ACHN (cell line): ENCODE measurements around the gene SLC2A4.

Experiments
- DNase-seq: peaks from one replicate; pipeline ENCODE4 v3.0.0-alpha.2; 2015
- in situ Hi-C: cut with HindIII; loops from 2 replicates; pipeline ENCODE4 v1.10.0; 2017; ENCODE audit warnings: low sequenced_read_pairs, low pct_ligation_motif_present, low pct_unique_long_range_greater_than_20kb

Gene SLC2A4

GRCh38 chr17:7314719-7315569 is 33.4 kb downstream of the SLC2A4 start, which contains the start of gene GPS2:
GPS2 (minus strand) TSS chr17:7315360; CDS start chr17:7315052, 308 bp downstream.
- DNase-seq: peak; percentile 89
- in situ Hi-C loops: no loop called here

- in situ Hi-C loops: no loop called here
- no peak for DNase-seq
Observed at GRCh38 chr17:7315570-7316235, 34.2 kb downstream of the SLC2A4 start.

- no peak for DNase-seq
- in situ Hi-C loops: no loop called here
Observed at GRCh38 chr17:7317161-7317803, 35.8 kb downstream of the SLC2A4 start.

- in situ Hi-C loops: no loop called here
- no peak for DNase-seq
Observed at GRCh38 chr17:7318121-7318860, 36.8 kb downstream of the SLC2A4 start.

GRCh38 chr17:7321466-7321865 is 39.9 kb downstream of the SLC2A4 start:
- DNase-seq: no peak
- in situ Hi-C loops: no loop called here

GRCh38 chr17:7322520-7323194 is 41.1 kb downstream of the SLC2A4 start:
- in situ Hi-C loops: no loop called here
- no peak for DNase-seq

GRCh38 chr17:7323731-7324437 is 42.4 kb downstream of the SLC2A4 start:
- DNase-seq: no peak
- in situ Hi-C loops: no loop called here

- in situ Hi-C loops: no loop called here
- no peak for DNase-seq
Observed at GRCh38 chr17:7324438-7324779, 42.9 kb downstream of the SLC2A4 start.

GRCh38 chr17:7325031-7325528 is 43.6 kb downstream of the SLC2A4 start:
- in situ Hi-C loops: no loop called here
- no peak for DNase-seq

GRCh38 chr17:7326186-7326585 is 44.7 kb downstream of the SLC2A4 start:
- in situ Hi-C loops: no loop called here
- DNase-seq: no peak

GRCh38 chr17:7327056-7327455 is 45.5 kb downstream of the SLC2A4 start:
- in situ Hi-C loops: no loop called here
- no peak for DNase-seq

GRCh38 chr17:7327501-7327900 is 46.0 kb downstream of the SLC2A4 start:
- in situ Hi-C loops: no loop called here
- no peak for DNase-seq

- in situ Hi-C loops: no loop called here
- DNase-seq: no peak
Observed at GRCh38 chr17:7328009-7328408, 46.5 kb downstream of the SLC2A4 start.

GRCh38 chr17:7328840-7329373 is 47.4 kb downstream of the SLC2A4 start, which contains the start of gene NEURL4:
NEURL4 (minus strand) TSS chr17:7329335; CDS start chr17:7329312, 23 bp downstream.
- DNase-seq: peak; percentile 42
- in situ Hi-C loops: no loop called here

- DNase-seq: peak; percentile 99
- in situ Hi-C loops: no loop called here
Observed at GRCh38 chr17:7329374-7329996, 48.0 kb downstream of the SLC2A4 start.

GRCh38 chr17:7329997-7330637 is 48.6 kb downstream of the SLC2A4 start:
- in situ Hi-C loops: no loop called here
- peak; percentile 88 for DNase-seq
